Stimulated activated naive CD4-positive, alpha-beta T cell treated with Interleukin-2 at 50 U/mL for 16 hours (primary cell): Measurements from ENCODE around the gene HPRT1.
"Not testable (repeated sequence)": the region's sequence is repeated elsewhere in the genome, so short reads cannot be mapped to it uniquely, and the experiment has no call there.

Source experiments
- DNase-seq: peaks from one replicate; lab custom pipeline; 2025; lab: John Stamatoyannopoulos, UW

HPRT1 gene

GRCh38 chrX:134460005-134460861 lies at the start of gene HPRT1:
Gene HPRT1 (plus strand): TSS chrX:134460165. CDS start chrX:134460312, 147 bp downstream.
- DNase-seq, result peak; percentile 70

DNA sequence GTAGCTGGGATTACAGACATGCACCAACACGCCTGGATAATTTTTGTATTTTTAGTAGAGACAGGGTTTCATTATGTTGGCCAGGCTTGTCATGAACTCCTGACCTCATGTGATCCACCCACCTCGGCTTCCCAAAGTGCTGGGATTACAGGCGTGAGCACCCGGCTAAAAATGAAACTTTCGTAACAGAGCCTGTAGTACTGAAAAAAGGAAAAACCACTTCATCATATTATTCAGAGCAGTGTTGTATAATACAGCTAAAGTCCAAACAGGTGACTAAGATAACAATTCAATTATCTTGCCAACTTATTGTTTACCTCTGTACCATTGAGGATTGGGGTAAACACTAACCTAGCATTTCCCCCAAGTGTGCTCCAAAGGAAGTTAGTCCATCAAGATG lies 43.9 kb upstream of the HPRT1 start:
- no peak for DNase-seq

DNA sequence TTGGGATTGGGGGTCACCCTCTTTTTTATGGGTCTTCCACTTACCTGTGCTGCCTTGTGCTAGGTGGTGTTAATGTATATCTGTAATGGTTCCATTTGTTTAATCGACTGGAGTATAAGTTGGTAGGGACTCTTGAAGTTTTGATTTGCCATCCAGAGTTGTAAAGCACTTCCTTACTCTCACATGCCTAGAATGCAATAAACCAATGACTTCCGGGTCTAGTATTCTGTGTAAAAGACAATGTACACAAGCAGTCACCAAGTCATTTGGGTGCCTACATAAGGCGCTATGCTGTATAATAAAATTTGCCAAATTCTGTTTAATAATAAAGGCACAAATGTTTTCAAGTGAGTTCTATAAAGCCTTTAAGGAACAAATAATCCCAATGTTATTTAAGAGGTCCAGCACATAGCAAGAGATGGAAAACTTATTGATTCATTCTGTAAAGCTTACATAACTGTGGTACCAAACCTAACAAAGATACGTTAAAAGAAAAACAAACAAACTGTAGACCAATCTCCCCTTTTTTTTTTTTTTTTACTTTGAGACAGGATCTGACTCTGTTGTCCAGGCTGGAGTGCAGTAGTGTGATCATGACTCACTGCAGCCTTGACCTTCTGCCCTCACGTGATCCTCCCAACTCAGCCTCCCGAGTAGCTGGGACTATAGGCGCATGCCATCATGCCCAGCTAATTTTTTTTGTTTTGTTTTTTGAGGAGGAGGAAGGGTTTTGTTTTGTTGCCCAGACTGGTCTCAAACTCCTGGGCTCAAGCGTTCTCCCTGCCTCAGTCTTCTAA lies 41.5 kb upstream of the HPRT1 start:
- DNase-seq, result no peak

GRCh38 chrX:134419784-134420183 lies 40.2 kb upstream of the HPRT1 start:
- no peak for DNase-seq

DNA sequence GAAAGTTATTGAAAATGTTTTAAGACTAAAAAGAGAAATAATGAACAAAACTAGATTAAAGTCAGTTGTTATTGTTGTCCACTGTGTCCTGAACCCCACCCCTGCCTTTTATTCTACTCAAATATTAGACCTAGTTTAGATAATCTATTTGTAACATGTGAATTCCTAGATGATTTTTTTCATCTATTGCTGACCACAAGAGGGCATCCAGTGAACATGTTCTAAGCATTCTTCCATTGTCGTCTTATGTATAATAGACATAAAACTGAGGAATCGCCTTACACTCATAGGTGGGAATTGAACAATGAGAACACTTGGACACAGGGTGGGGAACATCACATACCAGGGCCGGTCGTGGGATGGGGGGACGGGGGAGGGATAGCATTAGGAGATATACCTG lies 36.4 kb upstream of the HPRT1 start:
- DNase-seq, result no peak

DNA sequence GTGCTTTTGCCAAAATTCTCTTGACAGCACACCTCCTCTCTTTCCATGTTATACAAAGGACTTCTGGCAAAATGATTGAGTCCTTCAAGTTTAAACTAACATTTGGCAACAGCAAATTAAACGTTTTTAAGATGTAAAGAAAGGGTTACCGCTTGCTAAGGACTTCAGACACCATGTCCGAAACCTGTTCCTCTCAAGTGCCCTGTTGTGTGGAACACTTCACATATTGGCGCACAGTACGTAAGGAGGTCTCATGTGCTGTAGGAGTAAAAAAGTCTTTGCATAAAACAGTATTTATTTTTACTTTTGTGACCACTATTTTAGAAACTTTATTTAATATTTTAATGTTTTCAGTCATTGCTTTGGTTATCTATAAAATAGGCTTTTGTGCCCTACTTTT lies 33.7 kb upstream of the HPRT1 start:
- DNase-seq, result no peak

DNA sequence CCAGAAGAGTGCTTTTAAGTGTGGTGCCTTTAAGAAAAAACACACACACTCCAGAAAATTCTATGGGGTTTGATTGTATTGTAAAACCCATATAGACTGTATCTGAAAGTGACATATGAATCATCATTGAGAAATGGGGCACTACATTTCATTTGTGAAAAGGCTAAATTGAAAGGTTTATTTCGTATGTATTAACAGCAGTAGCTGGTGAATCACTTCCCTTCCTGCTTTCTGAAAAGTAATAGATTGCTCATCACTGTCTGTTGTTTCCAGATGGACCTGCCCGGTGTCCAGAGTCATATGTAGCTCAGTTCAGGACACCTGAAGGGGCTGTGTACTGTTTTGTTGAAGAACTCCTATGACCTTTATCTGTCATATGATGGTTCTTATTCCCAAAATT lies 28.1 kb upstream of the HPRT1 start:
- DNase-seq, result no peak

GRCh38 chrX:134435894-134436293 lies 24.1 kb upstream of the HPRT1 start:
- DNase-seq, result no peak

DNA sequence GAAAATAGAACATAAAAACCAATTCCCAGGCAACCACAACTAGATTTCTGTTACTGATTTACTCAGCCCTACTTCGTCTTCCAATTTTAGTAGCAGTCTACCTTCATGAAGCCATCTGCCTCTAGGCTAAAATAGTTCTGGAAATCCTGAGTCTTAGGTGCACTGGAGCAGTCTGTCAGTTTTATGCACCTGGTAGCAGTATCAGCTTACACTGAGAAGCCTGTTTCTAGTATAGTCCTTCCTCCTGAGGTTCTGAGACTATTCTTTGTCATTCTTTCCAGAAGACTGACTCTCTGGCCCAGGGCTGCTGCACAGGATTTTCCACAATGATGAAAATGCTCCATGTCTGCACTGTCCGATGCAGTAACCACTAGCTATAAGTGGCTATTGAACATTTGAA lies 16.9 kb upstream of the HPRT1 start:
- DNase-seq, result no peak

DNA sequence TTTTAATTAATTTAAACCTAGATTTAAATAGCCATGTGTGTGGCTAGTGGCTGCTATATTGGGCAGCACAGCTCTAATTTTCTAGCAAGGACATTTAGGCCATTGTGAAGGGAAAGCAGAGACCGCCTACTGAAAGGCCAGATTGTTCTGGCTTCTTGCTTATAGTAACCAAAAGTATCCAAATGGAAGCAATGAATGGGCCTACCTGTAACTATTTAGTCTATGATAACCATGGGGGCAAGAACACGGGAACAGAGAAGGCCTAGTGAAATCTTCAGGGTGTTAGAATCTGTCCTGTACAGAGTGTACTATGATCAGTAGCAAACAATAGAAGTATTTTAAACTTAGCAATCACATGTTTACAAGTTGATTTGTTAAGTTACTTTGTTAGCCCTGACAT lies 16.5 kb upstream of the HPRT1 start:
- no peak for DNase-seq

- no peak for DNase-seq
Observed at GRCh38 chrX:134444681-134445080, 15.3 kb upstream of the HPRT1 start.

GRCh38 chrX:134452596-134452995 lies 7.4 kb upstream of the HPRT1 start:
- no peak for DNase-seq

- DNase-seq, result no peak
Observed at GRCh38 chrX:134453631-134454030, 6.3 kb upstream of the HPRT1 start.

DNA sequence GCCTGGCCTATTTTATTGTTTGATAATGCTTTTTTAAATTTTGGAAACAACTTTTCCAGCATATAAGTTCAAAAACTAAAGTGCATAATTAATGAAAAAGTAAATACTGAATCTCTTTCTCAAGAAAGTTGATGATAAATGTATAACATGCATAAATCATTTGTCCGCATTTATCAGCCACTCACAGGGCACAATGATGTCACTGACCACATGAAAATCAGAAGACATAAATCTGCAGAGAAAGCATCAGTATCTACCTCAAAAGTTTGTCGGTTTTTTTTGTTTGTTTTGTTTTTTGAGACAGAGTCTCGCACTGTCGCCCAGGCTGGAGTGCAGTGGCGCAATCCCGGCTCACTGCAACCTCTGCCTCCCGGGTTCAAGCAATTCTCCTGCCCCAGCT lies 5.5 kb upstream of the HPRT1 start:
- DNase-seq, result no peak

DNA sequence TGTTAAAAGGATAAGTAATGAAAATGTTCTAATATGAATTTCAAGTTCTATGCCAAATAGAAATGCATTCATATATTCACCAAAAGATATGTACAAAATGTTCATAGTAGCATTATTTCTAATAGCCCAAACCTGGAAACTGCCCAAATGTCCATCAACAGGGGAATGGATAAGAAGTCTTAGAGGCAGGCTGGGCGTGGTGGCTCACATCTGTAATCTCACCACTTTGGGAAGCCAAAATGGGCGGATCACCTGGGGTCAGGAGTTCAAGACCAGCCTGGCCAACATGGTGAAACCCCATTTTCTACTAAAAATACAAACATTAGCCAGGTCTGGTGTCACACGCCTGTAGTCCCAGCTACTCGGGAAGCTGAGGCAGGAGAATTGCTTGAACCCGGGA lies 2.3 kb upstream of the HPRT1 start:
- no peak for DNase-seq

DNA sequence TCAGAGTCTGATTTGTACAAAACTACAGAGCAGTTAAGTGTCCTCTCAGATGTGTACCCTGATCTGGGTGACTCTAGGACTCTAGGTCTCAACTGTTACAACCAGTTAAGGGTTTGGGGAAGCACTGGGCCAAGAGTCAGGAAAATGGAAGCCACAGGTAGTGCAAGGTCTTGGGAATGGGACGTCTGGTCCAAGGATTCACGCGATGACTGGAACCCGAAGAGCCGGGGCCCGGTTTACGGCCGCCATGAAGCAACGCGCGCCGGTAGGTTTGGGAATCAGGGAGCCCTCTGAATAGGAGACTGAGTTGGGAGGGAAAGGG lies 321 bp upstream of the HPRT1 start:
- DNase-seq, result no peak

DNA sequence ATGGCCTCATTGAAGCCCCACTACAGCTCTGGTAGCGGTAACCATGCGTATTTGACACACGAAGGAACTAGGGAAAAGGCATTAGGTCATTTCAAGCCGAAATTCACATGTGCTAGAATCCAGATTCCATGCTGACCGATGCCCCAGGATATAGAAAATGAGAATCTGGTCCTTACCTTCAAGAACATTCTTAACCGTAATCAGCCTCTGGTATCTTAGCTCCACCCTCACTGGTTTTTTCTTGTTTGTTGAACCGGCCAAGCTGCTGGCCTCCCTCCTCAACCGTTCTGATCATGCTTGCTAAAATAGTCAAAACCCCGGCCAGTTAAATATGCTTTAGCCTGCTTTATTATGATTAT lies 876 bp downstream of the HPRT1 start:
- DNase-seq, result no peak

GRCh38 chrX:134461437-134461836 lies 1.5 kb downstream of the HPRT1 start:
- DNase-seq, result no peak

DNA sequence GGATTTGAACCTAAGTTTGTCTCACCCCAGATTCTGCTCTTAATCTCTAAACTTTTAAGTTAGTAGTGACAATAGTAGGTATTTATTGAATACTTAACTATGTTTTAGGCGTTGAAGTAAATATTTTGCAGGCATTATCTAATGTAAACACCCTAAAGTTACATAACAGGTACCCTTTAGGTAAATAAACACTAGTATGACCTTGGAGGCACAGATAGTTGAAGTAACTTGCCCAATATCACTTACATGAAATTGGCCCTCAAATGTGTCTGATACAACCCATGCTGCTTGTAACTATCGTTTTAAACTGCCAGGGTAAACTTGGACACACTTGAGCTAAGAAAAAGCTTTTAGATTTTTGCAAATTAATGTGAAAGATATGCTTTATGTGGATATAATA lies 3.0 kb downstream of the HPRT1 start:
- no peak for DNase-seq

GRCh38 chrX:134464453-134464852 lies 4.5 kb downstream of the HPRT1 start:
- DNase-seq, result not testable (repeated sequence)

- DNase-seq, result no peak
Observed at GRCh38 chrX:134469486-134469885, 9.5 kb downstream of the HPRT1 start.

GRCh38 chrX:134470013-134470412 lies 10.0 kb downstream of the HPRT1 start:
- no peak for DNase-seq

GRCh38 chrX:134472041-134472440 lies 12.1 kb downstream of the HPRT1 start:
- no peak for DNase-seq

DNA sequence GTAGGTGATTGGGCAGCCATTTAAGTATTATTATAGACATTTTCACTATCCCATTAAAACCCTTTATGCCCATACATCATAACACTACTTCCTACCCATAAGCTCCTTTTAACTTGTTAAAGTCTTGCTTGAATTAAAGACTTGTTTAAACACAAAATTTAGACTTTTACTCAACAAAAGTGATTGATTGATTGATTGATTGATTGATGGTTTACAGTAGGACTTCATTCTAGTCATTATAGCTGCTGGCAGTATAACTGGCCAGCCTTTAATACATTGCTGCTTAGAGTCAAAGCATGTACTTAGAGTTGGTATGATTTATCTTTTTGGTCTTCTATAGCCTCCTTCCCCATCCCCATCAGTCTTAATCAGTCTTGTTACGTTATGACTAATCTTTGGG lies 16.3 kb downstream of the HPRT1 start:
- DNase-seq, result no peak
